ENCODE results near the gene BTG1.

DNA sequence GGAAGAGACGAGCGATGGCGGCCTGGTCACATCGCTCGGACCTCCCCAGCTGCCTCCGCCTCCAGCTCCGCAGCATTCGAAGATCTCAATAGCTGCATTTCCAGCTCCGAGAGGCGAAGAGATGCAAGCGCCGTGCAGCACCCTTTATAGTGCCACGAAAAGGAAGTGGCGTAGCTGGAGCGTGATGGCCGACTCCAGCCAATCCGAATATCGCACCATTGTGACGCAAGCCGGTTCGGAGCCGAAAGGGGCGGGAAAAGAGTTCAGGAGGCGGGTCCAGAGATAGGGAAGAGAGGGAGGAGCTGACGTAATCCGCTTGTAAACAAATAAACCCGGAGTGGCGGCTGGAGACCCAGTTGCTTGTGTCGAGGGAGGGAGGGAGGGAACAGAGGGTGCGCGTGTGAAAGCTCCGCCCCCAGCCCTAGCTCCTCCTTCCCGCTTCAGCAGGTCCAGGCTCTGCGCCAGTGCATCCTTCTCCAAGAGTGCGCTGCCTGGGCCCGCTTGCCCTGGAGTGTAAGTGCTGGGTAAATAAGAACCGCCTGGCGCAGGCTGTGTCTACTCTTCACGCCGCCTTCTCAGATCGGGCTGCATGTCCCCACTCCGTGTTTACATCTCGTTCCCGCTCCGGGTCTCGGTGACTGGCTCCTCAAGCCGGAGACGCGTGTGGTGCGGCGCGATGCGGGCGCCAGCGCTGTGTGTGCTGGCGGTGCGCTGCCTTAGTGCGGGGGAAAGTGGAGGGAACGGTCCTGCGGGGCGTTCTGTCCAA lies at the start of gene BTG1:
- TF ChIP-seq, protein P1, sequence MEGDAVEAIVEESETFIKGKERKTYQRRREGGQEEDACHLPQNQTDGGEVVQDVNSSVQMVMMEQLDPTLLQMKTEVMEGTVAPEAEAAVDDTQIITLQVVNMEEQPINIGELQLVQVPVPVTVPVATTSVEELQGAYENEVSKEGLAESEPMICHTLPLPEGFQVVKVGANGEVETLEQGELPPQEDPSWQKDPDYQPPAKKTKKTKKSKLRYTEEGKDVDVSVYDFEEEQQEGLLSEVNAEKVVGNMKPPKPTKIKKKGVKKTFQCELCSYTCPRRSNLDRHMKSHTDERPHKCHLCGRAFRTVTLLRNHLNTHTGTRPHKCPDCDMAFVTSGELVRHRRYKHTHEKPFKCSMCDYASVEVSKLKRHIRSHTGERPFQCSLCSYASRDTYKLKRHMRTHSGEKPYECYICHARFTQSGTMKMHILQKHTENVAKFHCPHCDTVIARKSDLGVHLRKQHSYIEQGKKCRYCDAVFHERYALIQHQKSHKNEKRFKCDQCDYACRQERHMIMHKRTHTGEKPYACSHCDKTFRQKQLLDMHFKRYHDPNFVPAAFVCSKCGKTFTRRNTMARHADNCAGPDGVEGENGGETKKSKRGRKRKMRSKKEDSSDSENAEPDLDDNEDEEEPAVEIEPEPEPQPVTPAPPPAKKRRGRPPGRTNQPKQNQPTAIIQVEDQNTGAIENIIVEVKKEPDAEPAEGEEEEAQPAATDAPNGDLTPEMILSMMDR (IDR thresholded peaks at IDR 0.05), result peak in 3 of 7 experiments; percentile 8 to 17 (median 14)
- peak; percentile 99 to 100 (median 100) for TF ChIP-seq POLR2A (IDR thresholded peaks at IDR 0.05)

Data from body of pancreas (tissue), 4 donors.